PC-9 (cell line): Measurements from ENCODE around the gene CBX5. TPM values are rescaled to one million over a fixed set of nuclear protein-coding genes. Genes with fewer than 3 reads are reported as not detected.

Source experiments
- BruUV-seq: library from RNA; stranded (reverse); fragments of 400-500 nt; replicated peaks from 2 replicates; lab custom pipeline; 2021; lab: Mats Ljungman, UMichigan
- CTCF ChIA-PET: fragments of 300-600 bp; sonication (Branson Sonifier 250); formaldehyde crosslinking; loops from one replicate; lab custom pipeline; 2022; ENCODE audit warnings: antibody characterized with exemption; lab: Charles Lee
- POLR2A ChIA-PET: fragments of 300-600 bp; sonication (Branson Sonifier 250); formaldehyde crosslinking; loops from one replicate; lab custom pipeline; 2022; ENCODE audit warnings: antibody characterized with exemption; ENCODE audit not compliant: unreplicated experiment; lab: Charles Lee
- DNase-seq, 2 experiments: peaks; one replicate each; pipeline versions ENCODE4 v3.0.0 to v3.0.0-alpha.2; 2015 to 2022; ENCODE audit warnings: mixed read lengths in 1 of 2
- H2AFZ ChIP-seq: fragments of 200-600 bp; sonication (generic); 2 replicates; pipeline ENCODE4 v1.8.1; 2017; ENCODE audit warnings: antibody characterized with exemption
- H3F3A ChIP-seq: fragments of 200-600 bp; sonication (generic); 2 replicates; pipeline ENCODE4 v1.8.1; 2017; ENCODE audit warnings: antibody characterized with exemption, mild to moderate bottlenecking, low read depth; ENCODE audit not compliant: insufficient read depth
- H3K27ac ChIP-seq: fragments of 200-600 bp; sonication (generic); 2 replicates; pipeline ENCODE4 v1.6.1; 2016; ENCODE audit warnings: mixed run types
- H3K27me3 ChIP-seq: fragments of 200-600 bp; sonication (generic); 2 replicates; pipeline ENCODE4 v1.6.1; 2016; ENCODE audit warnings: low read depth, mixed run types; ENCODE audit not compliant: insufficient read depth
- H3K36me3 ChIP-seq: fragments of 200-600 bp; sonication (generic); 2 replicates; pipeline ENCODE4 v1.6.1; 2016; ENCODE audit warnings: low read depth, mixed run types
- H3K4me1 ChIP-seq: fragments of 200-600 bp; sonication (generic); replicated peaks from 2 replicates; pipeline ENCODE4 v1.6.1; 2016; ENCODE audit warnings: mixed run types; ENCODE audit not compliant: insufficient read depth
- H3K4me2 ChIP-seq: fragments of 200-600 bp; sonication (generic); 2 replicates; pipeline ENCODE4 v1.6.1; 2017; ENCODE audit warnings: mixed run types
- H3K4me3 ChIP-seq: fragments of 200-600 bp; sonication (generic); 2 replicates; pipeline ENCODE4 v1.6.1; 2016; ENCODE audit warnings: mixed run types
- H3K79me2 ChIP-seq: fragments of 200-600 bp; sonication (generic); 2 replicates; pipeline ENCODE4 v1.6.1; 2017; ENCODE audit warnings: low read depth, mixed run types
- H3K9me2 ChIP-seq: fragments of 200-600 bp; sonication (generic); 2 replicates; pipeline ENCODE4 v1.8.1; 2017; ENCODE audit warnings: mild to moderate bottlenecking; ENCODE audit not compliant: insufficient read depth
- H3K9me3 ChIP-seq: fragments of 200-600 bp; sonication (generic); 2 replicates; pipeline ENCODE4 v1.8.1; 2016; ENCODE audit warnings: low read depth; ENCODE audit not compliant: insufficient read depth
- H4K20me1 ChIP-seq: fragments of 200-600 bp; sonication (generic); 2 replicates; pipeline ENCODE4 v1.8.1; 2017; ENCODE audit not compliant: insufficient read depth
- EZH2 ChIP-seq: fragments of 200-600 bp; sonication (generic); IDR thresholded peaks from 2 replicates; pipeline ENCODE4 v1.8.0; 2017; ENCODE audit warnings: antibody characterized with exemption, low read depth
- intact Hi-C: fragments of 100-400 bp; cut with micrococcal nuclease; formaldehyde crosslinking; loops from one replicate; pipeline ENCODE4 v1.10.0; 2022; ENCODE audit not compliant: unreplicated experiment
- total RNA-seq: library from RNA; stranded (reverse); gene quantifications from 2 replicates; pipeline ENCODE4 v1.2.3, GENCODE V29; 2021
- TF ChIP-seq, protein P1 (sequence below): fragments of 200-600 bp; sonication (generic); conservative IDR thresholded peaks from 2 replicates; pipeline ENCODE4 v1.6.1; 2017; ENCODE audit warnings: mixed run types, antibody characterized with exemption, mild to moderate bottlenecking, moderate library complexity

CBX5 gene
- total RNA-seq, 1 experiment from 2014 or later, result 154 TPM

DNA sequence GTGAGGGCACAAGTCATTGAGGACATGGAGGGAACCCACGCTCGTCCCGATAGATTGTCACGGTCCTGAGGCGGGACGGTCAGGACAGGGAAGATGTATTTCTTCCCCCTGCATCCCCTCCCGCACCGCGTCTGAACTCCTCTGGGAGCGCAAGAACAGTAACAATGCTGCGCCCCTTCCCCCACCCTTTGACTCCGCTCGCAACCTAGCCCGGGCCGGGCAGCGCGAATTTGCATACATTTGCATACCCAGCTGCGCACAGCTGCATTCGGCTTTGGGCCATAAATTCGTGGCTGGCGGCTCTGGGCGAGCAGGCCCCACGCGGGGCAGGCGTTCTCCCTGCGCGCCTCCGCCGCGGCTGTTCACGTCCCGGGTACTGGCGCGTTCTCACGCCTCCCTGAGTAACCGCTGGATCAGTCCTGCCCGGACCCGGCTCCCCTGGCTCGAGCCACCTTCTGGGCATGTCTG is 62.1 kb downstream of the CBX5 start:
- no TSS peak for BruUV-seq
- Histone ChIP-seq H4K20me1 (no peaks in the 10 kb centered on the region), H3K4me2 (no peak overlapping the region), H3K4me3 (no peak overlapping the region), H3K27me3 (no peaks in the 10 kb centered on the region), H3K9me3 (no peaks in the 10 kb centered on the region), H3F3A (peaks cover 14% of the 10 kb centered on the region), H3K36me3 (no peaks in the 10 kb centered on the region), H3K4me1 (peaks cover 5% of the 10 kb centered on the region), H2AFZ (no peak overlapping the region), H3K27ac (no peak overlapping the region), H3K9me2 (no peaks in the 10 kb centered on the region), H3K79me2 (no peaks in the 10 kb centered on the region)
- no peak for DNase-seq
- no peak for TF ChIP-seq EZH2
- TF ChIP-seq, protein P1, sequence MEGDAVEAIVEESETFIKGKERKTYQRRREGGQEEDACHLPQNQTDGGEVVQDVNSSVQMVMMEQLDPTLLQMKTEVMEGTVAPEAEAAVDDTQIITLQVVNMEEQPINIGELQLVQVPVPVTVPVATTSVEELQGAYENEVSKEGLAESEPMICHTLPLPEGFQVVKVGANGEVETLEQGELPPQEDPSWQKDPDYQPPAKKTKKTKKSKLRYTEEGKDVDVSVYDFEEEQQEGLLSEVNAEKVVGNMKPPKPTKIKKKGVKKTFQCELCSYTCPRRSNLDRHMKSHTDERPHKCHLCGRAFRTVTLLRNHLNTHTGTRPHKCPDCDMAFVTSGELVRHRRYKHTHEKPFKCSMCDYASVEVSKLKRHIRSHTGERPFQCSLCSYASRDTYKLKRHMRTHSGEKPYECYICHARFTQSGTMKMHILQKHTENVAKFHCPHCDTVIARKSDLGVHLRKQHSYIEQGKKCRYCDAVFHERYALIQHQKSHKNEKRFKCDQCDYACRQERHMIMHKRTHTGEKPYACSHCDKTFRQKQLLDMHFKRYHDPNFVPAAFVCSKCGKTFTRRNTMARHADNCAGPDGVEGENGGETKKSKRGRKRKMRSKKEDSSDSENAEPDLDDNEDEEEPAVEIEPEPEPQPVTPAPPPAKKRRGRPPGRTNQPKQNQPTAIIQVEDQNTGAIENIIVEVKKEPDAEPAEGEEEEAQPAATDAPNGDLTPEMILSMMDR, result no peak
- ChIA-PET POLR2A (no interaction called here), CTCF (no interaction called here)
- intact Hi-C loops, result no loop called here

DNA sequence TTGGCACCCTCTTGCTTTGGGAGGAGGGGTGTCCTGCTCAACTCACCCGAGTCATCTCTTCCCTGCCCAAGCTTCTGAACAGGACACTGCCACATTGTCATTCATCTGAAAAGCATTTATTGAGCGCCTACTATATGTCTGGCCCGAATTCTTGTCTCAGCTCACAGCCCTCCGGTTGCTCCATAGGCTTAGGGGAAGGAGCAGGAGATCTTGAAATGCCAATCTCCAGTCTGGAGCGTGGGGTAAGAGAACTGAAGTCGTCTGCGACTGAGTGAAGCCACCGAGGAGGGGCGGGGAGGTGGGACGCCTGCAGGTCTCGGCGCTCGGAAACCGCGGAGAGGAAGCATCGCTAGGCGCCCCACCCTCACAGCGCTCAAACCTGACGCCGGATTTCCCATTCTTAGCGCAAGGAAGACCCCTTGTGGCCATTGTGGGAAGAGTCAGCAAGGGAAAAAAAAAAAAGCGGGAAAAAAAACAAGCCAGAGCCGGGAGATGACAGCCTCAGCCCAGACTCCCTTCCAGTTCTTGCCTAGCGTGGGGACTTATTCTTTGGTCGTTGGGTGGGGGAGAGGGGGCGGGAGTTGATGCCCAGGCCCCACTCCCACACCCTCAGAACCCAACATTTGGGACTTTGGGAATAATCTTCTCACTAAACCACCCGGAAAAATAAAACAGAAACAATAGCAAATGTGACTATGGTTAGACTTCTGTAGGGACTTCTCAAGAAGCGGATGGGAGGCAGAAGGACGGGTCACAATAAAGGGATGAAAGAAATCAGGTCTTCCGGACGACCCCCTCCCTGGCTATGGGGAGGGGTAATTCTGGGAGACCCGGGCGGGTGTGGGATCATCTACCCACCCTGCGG is 62.9 kb downstream of the CBX5 start:
- no peaks in the 10 kb centered on the region for H3K27me3 ChIP-seq
- H4K20me1 ChIP-seq, result no peaks in the 10 kb centered on the region
- H3K4me3 ChIP-seq, result peak overlapping the region; percentile 49; the same call in 1 of the 2 replicates
- no peak overlapping the region for H2AFZ ChIP-seq
- no peak for TF ChIP-seq EZH2
- TF ChIP-seq, protein P1, result peak; percentile 89
- ChIA-PET CTCF (interaction anchor here (0.7 to 1.0 kb wide), 3 partner anchors 162 to 179 kb away, joined by 4 to 7 read pairs (median 4); no protein-coding TSS in a partner anchor), POLR2A (interaction anchor here (0.6 to 0.8 kb wide), 2 partner anchors 108 to 142 kb away, joined by 3 to 10 read pairs; partner anchors contain the start of gene COPZ1)
- no peaks in the 10 kb centered on the region for H3K36me3 ChIP-seq
- H3K9me2 ChIP-seq, result no peaks in the 10 kb centered on the region
- no peaks in the 10 kb centered on the region for H3K79me2 ChIP-seq
- peaks cover 13% of the 10 kb centered on the region for H3F3A ChIP-seq
- peak; percentile 62 to 74 for DNase-seq
- H3K9me3 ChIP-seq, result no peaks in the 10 kb centered on the region
- no peak overlapping the region for H3K27ac ChIP-seq
- H3K4me2 ChIP-seq, result peak overlapping the region; percentile 89
- peaks cover 4% of the 10 kb centered on the region for H3K4me1 ChIP-seq
- no TSS peak for BruUV-seq
- intact Hi-C loops, result no loop called here

DNA sequence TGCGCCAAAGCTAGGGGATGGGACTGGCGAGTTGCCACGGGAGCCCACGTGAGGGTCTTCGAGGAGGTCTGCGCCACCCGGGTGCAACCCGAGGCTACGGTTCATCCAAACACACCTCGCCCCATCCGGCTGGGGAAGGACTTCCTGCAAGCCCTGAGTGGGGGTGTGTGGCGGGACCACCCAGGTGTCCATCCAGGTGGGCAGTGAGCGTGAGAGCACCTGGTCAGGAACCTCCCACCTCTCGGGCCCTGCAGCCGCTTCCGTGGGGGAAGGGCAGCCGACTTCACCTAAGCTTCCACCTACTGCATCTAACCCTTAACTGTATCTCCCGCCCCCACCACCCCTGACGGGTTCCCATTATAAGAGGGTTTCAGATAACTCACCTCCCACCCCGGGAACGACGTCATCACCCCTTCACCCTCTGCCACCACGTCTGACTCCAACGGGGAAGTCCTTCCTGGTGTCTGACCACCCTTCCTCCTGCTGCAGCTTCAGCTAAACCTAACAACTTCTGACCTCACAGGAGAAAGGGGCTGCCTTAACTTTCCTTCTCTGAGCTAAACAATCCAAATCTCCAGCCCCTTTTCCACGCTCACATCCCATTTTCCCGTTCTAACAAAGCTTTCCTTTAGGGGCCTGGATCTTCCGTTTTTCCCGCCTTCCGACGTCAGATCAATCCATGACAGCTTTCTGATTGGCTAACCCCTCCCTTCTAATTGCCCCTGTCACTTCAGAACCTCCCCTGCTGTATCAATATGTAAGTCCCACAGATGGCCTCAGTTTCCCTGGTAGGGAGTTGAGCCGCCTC is 63.7 kb downstream of the CBX5 start:
- H3K36me3 ChIP-seq, result no peaks in the 10 kb centered on the region
- no peaks in the 10 kb centered on the region for H3K9me3 ChIP-seq
- no peaks in the 10 kb centered on the region for H3K79me2 ChIP-seq
- intact Hi-C loops, result no loop called here
- peak overlapping the region; percentile 89 for H3K4me2 ChIP-seq
- POLR2A ChIA-PET, result interaction anchor here (0.6 to 0.8 kb wide), 2 partner anchors 109 to 143 kb away, joined by 3 to 10 read pairs; partner anchors contain the start of gene COPZ1
- peak in 1 of 2 experiments; percentile 33 for DNase-seq
- no peak overlapping the region for H3K27ac ChIP-seq
- H3K4me3 ChIP-seq, result peak overlapping the region; percentile 49; the same call in 1 of the 2 replicates
- no peaks in the 10 kb centered on the region for H3K27me3 ChIP-seq
- peaks cover 4% of the 10 kb centered on the region for H3K4me1 ChIP-seq
- CTCF ChIA-PET, result interaction anchor here (0.5 to 1.1 kb wide), 6 partner anchors 163 to 835 kb away, joined by 4 to 21 read pairs (median 6); no protein-coding TSS in a partner anchor
- TF ChIP-seq, protein P1, result no peak
- no peak for TF ChIP-seq EZH2
- no peak overlapping the region for H2AFZ ChIP-seq
- H3K9me2 ChIP-seq, result no peaks in the 10 kb centered on the region
- BruUV-seq, result no TSS peak
- peaks cover 13% of the 10 kb centered on the region for H3F3A ChIP-seq
- no peaks in the 10 kb centered on the region for H4K20me1 ChIP-seq
